Uterus (tissue), 4 donors: Measurements from ENCODE around the gene AGBL1. TPM values are rescaled to one million over a fixed set of nuclear protein-coding genes. Genes with fewer than 3 reads are reported as not detected.

Experiments used
- DNase-seq, 2 donors: peaks; one replicate each; pipeline ENCODE4 v3.0.0-alpha.2; 2019 to 2020
- H3K27ac ChIP-seq, 2 donors: fragments of 200-600 bp; sonication (generic); 1 replicate in 1 of 2; 2 replicates in 1 of 2; pipeline ENCODE4 v1.5.1; 2016 to 2018
- H3K27me3 ChIP-seq, 2 donors: fragments of 200-600 bp; sonication (generic); one replicate each; pipeline ENCODE4 v1.5.1; 2018 to 2019; ENCODE audit warnings: control low read depth in 1 of 2
- H3K36me3 ChIP-seq, 2 donors: fragments of 200-600 bp; sonication (generic); one replicate each; pipeline ENCODE4 v1.5.1; 2019; ENCODE audit warnings: control low read depth in 1 of 2
- H3K4me1 ChIP-seq, 2 donors: fragments of 200-600 bp; sonication (generic); one replicate each; pipeline ENCODE4 v1.5.1; 2018 to 2019; ENCODE audit warnings: control low read depth in 1 of 2
- H3K4me3 ChIP-seq, 2 donors: fragments of 200-600 bp; sonication (generic); 1 replicate in 1 of 2; 2 replicates in 1 of 2; pipeline ENCODE4 v1.5.1; 2018 to 2019; ENCODE audit warnings: mild to moderate bottlenecking in 1 of 2
- H3K9me3 ChIP-seq, 2 donors: fragments of 200-600 bp; sonication (generic); one replicate each; pipeline ENCODE4 v1.5.1; 2019; ENCODE audit warnings: control low read depth in 1 of 2
- POLR2A ChIP-seq, 2 donors: fragments of 450-650 bp; IDR thresholded peaks; one replicate each; pipeline ENCODE4 v1.6.1; 2016; ENCODE audit warnings: antibody characterized with exemption in 2 of 2, mild to moderate bottlenecking in 1 of 2, moderate library complexity in 1 of 2
- intact Hi-C: fragments of 100-400 bp; cut with DNase I; formaldehyde crosslinking; loops from one replicate; pipeline ENCODE4 v1.15.1; 2023; ENCODE audit warnings: low total_unique reads
- total RNA-seq, 4 donors: library from RNA; depleted of rRNA in 3 of 4; stranded (reverse); fragments of >200 nt in 3 of 4; gene quantifications; one replicate each; pipeline versions ENCODE4 v1.1.0 to v1.2.4, GENCODE V29; 2014 to 2023
- TF ChIP-seq, protein P1 (sequence below), 4 experiments: fragments of 200-600 bp in 2 of 4; fragments of 450-650 bp in 2 of 4; sonication (generic) in 2 of 4; IDR thresholded peaks; one replicate each; pipeline ENCODE4 v1.5.1; 2016 to 2019; ENCODE audit warnings: antibody characterized with exemption in 4 of 4, mild to moderate bottlenecking in 2 of 4, moderate library complexity in 1 of 4
- donor health status: DM: yes; HTN: yes; CAD: no.

The AGBL1 gene
- total RNA-seq, 4 donors from 2014 or later, result 0.07 TPM; not detected in 3

DNA sequence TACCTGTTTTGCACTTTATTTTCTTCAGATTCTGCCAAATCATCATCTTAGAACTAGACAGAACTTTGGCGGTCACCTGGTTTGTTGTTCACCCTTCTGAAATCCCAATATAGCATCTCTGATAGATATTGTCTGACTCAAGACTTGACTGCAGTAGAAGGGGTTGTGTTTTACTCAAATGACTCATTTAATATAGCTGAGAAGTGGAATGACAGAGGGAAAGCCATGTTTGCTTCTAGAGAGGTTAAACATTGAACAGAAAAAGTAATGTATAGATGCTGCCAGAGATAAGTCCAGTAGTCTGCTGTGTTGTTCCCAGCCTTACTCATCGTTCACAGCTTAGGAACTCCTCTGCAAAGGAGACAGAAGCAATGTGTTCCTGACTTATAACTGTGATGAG lies 402.0 kb downstream of the AGBL1 start:
- no peak for TF ChIP-seq POLR2A (IDR thresholded peaks at IDR 0.05)
- TF ChIP-seq, protein P1, sequence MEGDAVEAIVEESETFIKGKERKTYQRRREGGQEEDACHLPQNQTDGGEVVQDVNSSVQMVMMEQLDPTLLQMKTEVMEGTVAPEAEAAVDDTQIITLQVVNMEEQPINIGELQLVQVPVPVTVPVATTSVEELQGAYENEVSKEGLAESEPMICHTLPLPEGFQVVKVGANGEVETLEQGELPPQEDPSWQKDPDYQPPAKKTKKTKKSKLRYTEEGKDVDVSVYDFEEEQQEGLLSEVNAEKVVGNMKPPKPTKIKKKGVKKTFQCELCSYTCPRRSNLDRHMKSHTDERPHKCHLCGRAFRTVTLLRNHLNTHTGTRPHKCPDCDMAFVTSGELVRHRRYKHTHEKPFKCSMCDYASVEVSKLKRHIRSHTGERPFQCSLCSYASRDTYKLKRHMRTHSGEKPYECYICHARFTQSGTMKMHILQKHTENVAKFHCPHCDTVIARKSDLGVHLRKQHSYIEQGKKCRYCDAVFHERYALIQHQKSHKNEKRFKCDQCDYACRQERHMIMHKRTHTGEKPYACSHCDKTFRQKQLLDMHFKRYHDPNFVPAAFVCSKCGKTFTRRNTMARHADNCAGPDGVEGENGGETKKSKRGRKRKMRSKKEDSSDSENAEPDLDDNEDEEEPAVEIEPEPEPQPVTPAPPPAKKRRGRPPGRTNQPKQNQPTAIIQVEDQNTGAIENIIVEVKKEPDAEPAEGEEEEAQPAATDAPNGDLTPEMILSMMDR (IDR thresholded peaks at IDR 0.05), result no peak
- DNase-seq, result no peak
- H3K4me1 ChIP-seq, result no peaks in the 10 kb centered on the region
- no peaks in the 10 kb centered on the region for H3K36me3 ChIP-seq
- no peak overlapping the region for H3K4me3 ChIP-seq
- no peak overlapping the region for H3K27ac ChIP-seq
- no peaks in the 10 kb centered on the region for H3K27me3 ChIP-seq
- H3K9me3 ChIP-seq, result no peaks in the 10 kb centered on the region
- intact Hi-C loops, result no loop called here

- DNase-seq, result no peak
- Histone ChIP-seq H3K27me3 (no peaks in the 10 kb centered on the region), H3K4me1 (no peaks in the 10 kb centered on the region), H3K36me3 (no peaks in the 10 kb centered on the region), H3K9me3 (no peaks in the 10 kb centered on the region), H3K27ac (no peak overlapping the region), H3K4me3 (no peak overlapping the region)
- no peak for TF ChIP-seq POLR2A (IDR thresholded peaks at IDR 0.05)
- TF ChIP-seq, protein P1 (IDR thresholded peaks at IDR 0.05), result no peak
- intact Hi-C loops, result no loop called here
Observed at GRCh38 chr15:86483936-86484335, 404.3 kb downstream of the AGBL1 start.

DNA sequence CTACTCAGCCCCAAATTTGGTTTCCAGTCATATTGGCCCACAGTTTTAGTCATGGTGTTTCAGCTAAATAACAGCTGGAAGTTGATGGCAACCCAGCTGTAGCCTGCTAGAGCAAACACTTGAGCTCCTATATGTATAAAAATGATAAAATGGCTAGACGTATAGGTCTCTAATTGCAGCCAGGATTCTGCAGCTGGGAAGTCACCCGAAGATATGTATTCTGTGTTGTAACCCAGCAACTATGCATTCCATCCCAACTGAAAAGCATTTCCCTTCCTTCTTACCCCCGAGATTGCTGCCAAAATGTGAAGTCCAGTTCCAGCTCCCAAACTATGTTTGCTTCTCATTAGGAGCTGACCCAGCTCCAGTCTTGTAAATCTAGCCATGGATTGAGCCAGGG lies 408.4 kb downstream of the AGBL1 start:
- Histone ChIP-seq H3K27me3 (no peaks in the 10 kb centered on the region), H3K36me3 (no peaks in the 10 kb centered on the region), H3K27ac (no peak overlapping the region), H3K4me1 (no peaks in the 10 kb centered on the region), H3K4me3 (no peak overlapping the region), H3K9me3 (no peaks in the 10 kb centered on the region)
- no peak for TF ChIP-seq POLR2A (IDR thresholded peaks at IDR 0.05)
- TF ChIP-seq, protein P1 (IDR thresholded peaks at IDR 0.05), result no peak
- intact Hi-C loops, result no loop called here
- no peak for DNase-seq

- DNase-seq, result no peak
- Histone ChIP-seq H3K4me3 (no peak overlapping the region), H3K27ac (no peak overlapping the region), H3K9me3 (no peaks in the 10 kb centered on the region), H3K27me3 (no peaks in the 10 kb centered on the region), H3K4me1 (no peaks in the 10 kb centered on the region), H3K36me3 (no peaks in the 10 kb centered on the region)
- TF ChIP-seq, protein P1 (IDR thresholded peaks at IDR 0.05), result no peak
- no peak for TF ChIP-seq POLR2A (IDR thresholded peaks at IDR 0.05)
- intact Hi-C loops, result no loop called here
Observed at GRCh38 chr15:86489981-86490380, 410.3 kb downstream of the AGBL1 start.

- Histone ChIP-seq H3K27me3 (no peaks in the 10 kb centered on the region), H3K4me1 (no peaks in the 10 kb centered on the region), H3K27ac (no peak overlapping the region), H3K36me3 (no peaks in the 10 kb centered on the region), H3K4me3 (no peak overlapping the region), H3K9me3 (no peaks in the 10 kb centered on the region)
- intact Hi-C loops, result no loop called here
- DNase-seq, result no peak
- TF ChIP-seq, protein P1 (IDR thresholded peaks at IDR 0.05), result no peak
- no peak for TF ChIP-seq POLR2A (IDR thresholded peaks at IDR 0.05)
Observed at GRCh38 chr15:86491118-86491517, 411.4 kb downstream of the AGBL1 start.
